ENCODE measurements around the gene OR8D2.
"Not testable (repeated sequence)": the region's sequence is repeated elsewhere in the genome, so short reads cannot be mapped to it uniquely, and the experiment has no call there.

Gene OR8D2

GRCh38 chr11:124285610-124286344 lies 34.2 kb downstream of the OR8D2 start:
- no peak for DNase-seq

GRCh38 chr11:124278261-124278660 lies 41.7 kb downstream of the OR8D2 start:
- no peak for DNase-seq

- DNase-seq: no peak
Measured at GRCh38 chr11:124277804-124278203, 42.2 kb downstream of the OR8D2 start.

DNA sequence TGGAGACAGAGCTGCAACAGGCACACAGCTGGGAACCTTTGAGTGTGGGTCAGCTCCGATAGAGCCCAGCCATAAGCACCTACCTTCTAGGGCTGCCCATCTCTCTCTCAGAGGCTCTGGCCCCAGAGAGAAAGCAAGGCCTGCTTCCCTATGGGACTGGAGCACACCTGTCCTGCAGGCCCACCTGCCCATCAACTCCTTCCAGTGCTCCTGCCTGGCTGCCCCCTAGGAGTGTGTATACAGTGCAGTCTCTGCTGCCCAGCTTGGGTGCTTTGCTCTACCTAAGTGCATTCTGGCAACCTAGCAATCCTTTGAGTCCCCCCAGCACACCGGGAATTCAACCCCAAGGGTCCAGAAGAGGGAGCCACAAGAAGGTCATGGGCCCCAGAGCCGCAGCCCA lies 42.8 kb downstream of the OR8D2 start:
- DNase-seq: no peak

- no peak for DNase-seq
Measured at GRCh38 chr11:124276081-124276480, 43.9 kb downstream of the OR8D2 start.

DNA sequence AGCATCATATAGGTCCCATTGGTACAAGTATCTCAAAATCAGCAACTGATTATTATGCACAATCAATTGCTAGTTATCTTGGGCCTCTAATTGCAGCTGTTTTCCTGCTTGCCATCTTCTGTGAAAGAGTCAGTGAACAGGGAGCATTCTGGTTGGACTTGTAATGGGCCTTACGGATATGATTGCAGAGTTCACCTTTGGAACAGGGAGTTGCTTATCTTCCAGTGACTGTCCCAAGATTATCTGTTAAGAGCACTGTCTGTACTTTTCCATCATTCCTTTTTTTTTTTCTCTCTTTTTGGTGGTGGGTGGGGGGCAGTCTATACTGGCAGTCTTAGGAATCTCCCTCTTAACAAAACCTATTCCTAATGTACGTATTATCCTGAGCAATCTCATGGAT lies 46.0 kb downstream of the OR8D2 start:
- no peak for DNase-seq

DNA sequence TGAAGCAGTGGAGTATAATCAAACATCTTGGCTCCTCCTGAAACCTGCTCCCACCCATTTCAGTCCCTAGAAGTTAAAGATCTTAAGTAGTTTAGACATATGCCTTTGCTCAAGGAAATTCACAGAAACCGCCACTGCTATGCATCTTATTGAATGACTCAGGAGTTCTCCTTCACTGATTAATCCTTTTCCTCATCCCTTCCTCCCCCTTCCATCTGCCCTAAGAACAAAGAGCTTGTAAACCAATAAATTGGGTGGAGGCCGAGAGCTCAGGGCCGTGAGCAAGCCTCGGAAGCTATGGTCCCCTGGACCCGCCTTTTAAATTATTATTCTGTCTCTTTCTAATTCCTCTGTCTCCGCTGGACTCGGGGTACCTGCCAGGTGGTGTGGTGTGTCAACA lies 49.1 kb downstream of the OR8D2 start:
- not testable (repeated sequence) for DNase-seq
